ENCODE results near the gene TRIM13. TPM values are rescaled to one million over a fixed set of nuclear protein-coding genes. Genes with fewer than 3 reads are reported as not detected.

TRIM13 gene
- total RNA-seq, 1 donor from 2014 or later = 49.1 TPM

- peaks cover 22% of the 10 kb centered on the region for H3K4me1 Mint-ChIP-seq (ENCODE audit: low read depth)
- H3K36me3 Mint-ChIP-seq (ENCODE audit: insufficient read depth) = peaks cover 16% of the 10 kb centered on the region
- TF ChIP-seq, protein P1, sequence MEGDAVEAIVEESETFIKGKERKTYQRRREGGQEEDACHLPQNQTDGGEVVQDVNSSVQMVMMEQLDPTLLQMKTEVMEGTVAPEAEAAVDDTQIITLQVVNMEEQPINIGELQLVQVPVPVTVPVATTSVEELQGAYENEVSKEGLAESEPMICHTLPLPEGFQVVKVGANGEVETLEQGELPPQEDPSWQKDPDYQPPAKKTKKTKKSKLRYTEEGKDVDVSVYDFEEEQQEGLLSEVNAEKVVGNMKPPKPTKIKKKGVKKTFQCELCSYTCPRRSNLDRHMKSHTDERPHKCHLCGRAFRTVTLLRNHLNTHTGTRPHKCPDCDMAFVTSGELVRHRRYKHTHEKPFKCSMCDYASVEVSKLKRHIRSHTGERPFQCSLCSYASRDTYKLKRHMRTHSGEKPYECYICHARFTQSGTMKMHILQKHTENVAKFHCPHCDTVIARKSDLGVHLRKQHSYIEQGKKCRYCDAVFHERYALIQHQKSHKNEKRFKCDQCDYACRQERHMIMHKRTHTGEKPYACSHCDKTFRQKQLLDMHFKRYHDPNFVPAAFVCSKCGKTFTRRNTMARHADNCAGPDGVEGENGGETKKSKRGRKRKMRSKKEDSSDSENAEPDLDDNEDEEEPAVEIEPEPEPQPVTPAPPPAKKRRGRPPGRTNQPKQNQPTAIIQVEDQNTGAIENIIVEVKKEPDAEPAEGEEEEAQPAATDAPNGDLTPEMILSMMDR (IDR thresholded peaks at IDR 0.05; ENCODE audit: unreplicated experiment) = no peak
- DNase-seq (ENCODE audit: low spot score, unreplicated experiment) = no peak
- peak overlapping the region; percentile 90 for H3K4me3 Mint-ChIP-seq (ENCODE audit: low read depth)
- no peaks in the 10 kb centered on the region for H3K27me3 Mint-ChIP-seq
- H3K27ac Mint-ChIP-seq = peak overlapping the region; percentile 96
- H3K9me3 Mint-ChIP-seq (ENCODE audit: low read depth) = no peaks in the 10 kb centered on the region
Measured at GRCh38 chr13:49998714-49999624, 2.1 kb downstream of the TRIM13 start.

DNA sequence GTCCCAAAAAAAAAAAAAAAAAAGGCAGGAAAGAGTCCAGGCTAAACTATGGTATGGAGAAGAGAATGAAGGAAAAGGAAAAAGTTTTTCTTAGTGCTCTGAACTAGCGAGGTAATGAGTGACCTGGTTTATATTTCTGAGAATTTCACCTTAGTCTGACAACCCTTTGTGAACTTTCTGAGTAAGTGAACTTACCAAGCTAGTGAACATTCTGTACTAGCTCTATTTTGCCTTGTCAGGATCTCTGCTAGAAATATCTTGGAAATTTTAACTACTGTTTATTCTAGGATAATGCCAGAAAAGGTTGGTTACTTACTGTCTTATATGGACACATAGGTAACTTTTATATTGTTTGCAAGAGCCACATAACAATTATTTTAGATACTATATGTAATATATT is 4.4 kb downstream of the TRIM13 start:
- peaks cover 27% of the 10 kb centered on the region for H3K36me3 Mint-ChIP-seq (ENCODE audit: insufficient read depth)

DNA sequence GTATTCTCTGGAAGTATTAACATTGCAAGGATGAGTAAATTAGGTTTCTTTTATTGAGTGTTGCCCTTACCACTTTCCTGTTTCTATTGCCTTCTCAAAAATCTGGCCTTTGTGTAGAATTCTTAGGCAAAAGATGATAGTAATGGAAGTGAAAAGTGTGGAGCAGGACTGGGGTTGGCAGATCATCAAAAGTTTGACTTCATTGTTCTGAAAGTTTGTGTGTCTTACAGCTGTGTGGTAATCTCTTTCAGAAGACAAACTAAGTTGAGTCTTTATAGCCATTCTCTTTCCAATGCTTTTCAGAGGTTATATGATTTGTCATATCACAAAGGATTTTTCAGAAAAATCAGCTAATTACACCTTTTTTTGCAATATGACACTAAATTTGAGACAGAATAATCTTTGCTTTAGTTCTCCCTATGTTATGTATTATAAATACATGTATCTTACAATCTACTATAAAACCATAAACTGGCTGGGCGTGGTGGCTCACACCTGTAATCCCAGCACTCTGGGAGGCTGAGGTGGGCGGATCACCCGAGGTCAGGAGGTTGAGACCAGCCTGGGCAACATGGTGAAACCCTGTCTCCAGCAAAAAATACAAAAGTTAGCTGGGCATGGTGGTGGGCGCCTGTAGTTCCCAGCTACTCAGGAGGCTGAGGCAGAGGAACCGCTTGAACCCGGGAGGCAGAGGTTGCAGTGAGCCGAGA is 9.7 kb downstream of the TRIM13 start:
- H3K4me3 Mint-ChIP-seq (ENCODE audit: low read depth) = no peak overlapping the region
- peak overlapping the region; percentile 58 for H3K27ac Mint-ChIP-seq
- peaks cover 33% of the 10 kb centered on the region for H3K36me3 Mint-ChIP-seq (ENCODE audit: insufficient read depth)
- H3K9me3 Mint-ChIP-seq (ENCODE audit: low read depth) = no peaks in the 10 kb centered on the region
- no peaks in the 10 kb centered on the region for H3K27me3 Mint-ChIP-seq
- DNase-seq (ENCODE audit: low spot score, unreplicated experiment) = no peak
- TF ChIP-seq, protein P1 (IDR thresholded peaks at IDR 0.05; ENCODE audit: unreplicated experiment) = no peak
- H3K4me1 Mint-ChIP-seq (ENCODE audit: low read depth) = peaks cover 4% of the 10 kb centered on the region

More for the DNA sequence above, 4.4 kb downstream of the TRIM13 start:
- Mint-ChIP-seq H3K4me1 (ENCODE audit: low read depth) (peaks cover 18% of the 10 kb centered on the region), H3K27me3 (no peaks in the 10 kb centered on the region), H3K9me3 (ENCODE audit: low read depth) (no peaks in the 10 kb centered on the region), H3K27ac (no peak overlapping the region), H3K4me3 (ENCODE audit: low read depth) (no peak overlapping the region)
- DNase-seq (ENCODE audit: low spot score, unreplicated experiment) = no peak
- TF ChIP-seq, protein P1 (IDR thresholded peaks at IDR 0.05; ENCODE audit: unreplicated experiment) = no peak

DNA sequence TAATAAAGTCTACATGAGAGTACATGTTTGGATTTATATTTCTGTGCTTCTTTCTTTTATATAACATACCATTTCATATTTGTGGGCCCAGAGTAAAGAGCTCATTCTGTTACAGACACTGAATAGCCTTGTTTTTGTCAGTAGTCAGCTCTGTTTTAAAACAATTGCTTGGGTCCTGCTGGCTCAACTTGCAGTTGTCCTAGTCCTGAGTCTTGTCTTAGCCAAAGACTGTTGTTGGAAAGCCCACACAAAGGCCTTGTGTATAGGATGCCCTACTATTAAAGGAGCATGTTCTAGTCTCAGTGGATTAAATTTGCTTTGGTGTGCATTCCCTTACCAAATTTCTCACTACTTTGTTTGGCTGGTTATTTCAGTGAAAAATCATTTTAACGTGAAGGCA is 14.6 kb downstream of the TRIM13 start:
- H3K27ac Mint-ChIP-seq = peak overlapping the region; percentile 82
- H3K9me3 Mint-ChIP-seq (ENCODE audit: low read depth) = no peaks in the 10 kb centered on the region
- TF ChIP-seq, protein P1 (IDR thresholded peaks at IDR 0.05; ENCODE audit: unreplicated experiment) = no peak
- H3K4me3 Mint-ChIP-seq (ENCODE audit: low read depth) = no peak overlapping the region
- H3K4me1 Mint-ChIP-seq (ENCODE audit: low read depth) = peaks cover 14% of the 10 kb centered on the region
- H3K36me3 Mint-ChIP-seq (ENCODE audit: insufficient read depth) = peaks cover 32% of the 10 kb centered on the region
- DNase-seq (ENCODE audit: low spot score, unreplicated experiment) = no peak
- no peaks in the 10 kb centered on the region for H3K27me3 Mint-ChIP-seq

GRCh38 chr13:50012396-50013169 is 15.7 kb downstream of the TRIM13 start:
- Mint-ChIP-seq H3K9me3 (ENCODE audit: low read depth) (no peaks in the 10 kb centered on the region), H3K27me3 (no peaks in the 10 kb centered on the region), H3K27ac (no peak overlapping the region), H3K4me3 (ENCODE audit: low read depth) (no peak overlapping the region), H3K4me1 (ENCODE audit: low read depth) (peaks cover 14% of the 10 kb centered on the region), H3K36me3 (ENCODE audit: insufficient read depth) (peaks cover 29% of the 10 kb centered on the region)
- no peak for DNase-seq (ENCODE audit: low spot score, unreplicated experiment)
- TF ChIP-seq, protein P1 (IDR thresholded peaks at IDR 0.05; ENCODE audit: unreplicated experiment) = no peak
